ENCODE measurements around the gene TEDDM1. TPM values are rescaled to one million over a fixed set of nuclear protein-coding genes. Genes with fewer than 3 reads are reported as not detected.

Gene TEDDM1
- total and polyA plus RNA-seq, 2 donors, result 0.02 TPM; not detected in 1

DNA sequence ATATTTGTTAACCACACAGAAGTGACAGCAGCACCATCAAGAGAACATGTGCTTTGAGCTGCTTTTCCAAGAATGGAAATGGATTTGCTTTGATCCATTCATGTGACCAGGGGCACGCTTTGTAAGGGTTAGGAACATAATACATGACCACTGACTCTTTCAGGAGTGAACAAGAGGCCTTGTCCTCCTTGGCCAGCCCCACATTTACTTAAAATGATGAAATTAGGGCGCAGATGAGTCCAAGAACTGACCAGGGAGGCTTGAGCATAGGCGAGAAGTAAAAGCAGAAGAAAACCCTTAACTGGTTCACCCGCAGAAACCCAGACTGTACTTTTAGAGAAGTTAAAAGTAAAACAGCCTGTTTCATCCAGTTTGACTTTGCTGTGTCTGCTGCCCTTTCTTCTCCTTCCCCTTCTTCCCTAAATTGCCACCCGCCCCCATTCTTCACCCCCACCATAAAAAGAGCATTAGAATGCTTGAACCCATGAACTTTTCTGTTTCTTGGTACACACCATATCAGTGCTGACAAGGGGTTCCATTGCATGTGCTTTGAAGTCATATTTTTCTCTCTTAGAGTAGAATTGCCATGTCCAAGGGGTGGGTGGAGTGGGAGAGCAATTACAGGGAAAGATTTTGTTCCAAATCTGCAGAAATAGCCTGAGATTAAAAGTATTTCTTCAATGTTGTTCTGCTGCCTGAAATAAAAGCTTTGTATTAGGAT is 6.3 kb downstream of the TEDDM1 start:
- no peaks in the 10 kb centered on the region for H3K36me3 ChIP-seq (ENCODE audit: control insufficient read depth in 2 of 2, insufficient read depth in 2 of 2, low read length in 1 of 2)
- peaks cover 9 to 17% of the 10 kb centered on the region in 2 donors for H3K4me1 ChIP-seq (ENCODE audit: control insufficient read depth in 2 of 2, insufficient read depth in 2 of 2, low read length in 2 of 2)
- no peak overlapping the region for H3K4me3 ChIP-seq (ENCODE audit: low read length in 2 of 2)
- H3K27me3 ChIP-seq (ENCODE audit: control insufficient read depth in 2 of 2, insufficient read depth in 1 of 2, low read length in 1 of 2), result no peaks in the 10 kb centered on the region
- H3K9me3 ChIP-seq (ENCODE audit: control insufficient read depth in 2 of 2, insufficient read depth in 1 of 2, low read length in 1 of 2), result no peaks in the 10 kb centered on the region
- peak overlapping the region in 1 of 2 donors; percentile 19 for H3K27ac ChIP-seq (ENCODE audit: low read depth in 1 of 2, low read length in 1 of 2)
- no peak for DNase-seq (ENCODE audit: low read depth in 6 of 9, low spot score in 9 of 9)
- WGBS, result 51% methylated on average over 5 of the region's 5 CpGs

GRCh38 chr1:182392050-182393028 is 8.1 kb downstream of the TEDDM1 start:
- Histone ChIP-seq H3K27me3 (ENCODE audit: control insufficient read depth in 2 of 2, insufficient read depth in 1 of 2, low read length in 1 of 2) (no peaks in the 10 kb centered on the region), H3K4me1 (ENCODE audit: control insufficient read depth in 2 of 2, insufficient read depth in 2 of 2, low read length in 2 of 2) (peaks cover 14 to 29% of the 10 kb centered on the region in 2 donors), H3K36me3 (ENCODE audit: control insufficient read depth in 2 of 2, insufficient read depth in 2 of 2, low read length in 1 of 2) (peaks cover 13 to 15% of the 10 kb centered on the region in 2 donors), H3K9me3 (ENCODE audit: control insufficient read depth in 2 of 2, insufficient read depth in 1 of 2, low read length in 1 of 2) (no peaks in the 10 kb centered on the region), H3K27ac (ENCODE audit: low read depth in 1 of 2, low read length in 1 of 2) (peak overlapping the region; percentile 79 to 88), H3K4me3 (ENCODE audit: low read length in 2 of 2) (peak overlapping the region; percentile 83 to 93)
- WGBS, result 16% methylated on average over 47 of the region's 47 CpGs
- DNase-seq (ENCODE audit: low read depth in 6 of 9, low spot score in 9 of 9), result no peak

GRCh38 chr1:182391362-182392049 is 9.0 kb downstream of the TEDDM1 start, which contains the start of gene GLUL:
TSS of gene GLUL (minus strand) at chr1:182391790. CDS start at chr1:182388737, 3,053 bp downstream.
- no peaks in the 10 kb centered on the region for H3K27me3 ChIP-seq (ENCODE audit: control insufficient read depth in 2 of 2, insufficient read depth in 1 of 2, low read length in 1 of 2)
- peak within 1 kb of the TSS; percentile 85 to 89 for H3K27ac ChIP-seq (ENCODE audit: low read depth in 1 of 2, low read length in 1 of 2)
- peak within 1 kb of the TSS; percentile 83 to 93 for H3K4me3 ChIP-seq (ENCODE audit: low read length in 2 of 2)
- peak; percentile 64 to 95 (median 84) for DNase-seq (ENCODE audit: low read depth in 6 of 9, low spot score in 9 of 9)
- H3K36me3 ChIP-seq (ENCODE audit: control insufficient read depth in 2 of 2, insufficient read depth in 2 of 2, low read length in 1 of 2), result peaks cover 20 to 23% of the 10 kb centered on the region in 2 donors
- H3K9me3 ChIP-seq (ENCODE audit: control insufficient read depth in 2 of 2, insufficient read depth in 1 of 2, low read length in 1 of 2), result no peaks in the 10 kb centered on the region
- WGBS, result under 1% methylated on average over 70 of the region's 70 CpGs
- peaks cover 15 to 26% of the 10 kb centered on the region in 2 donors for H3K4me1 ChIP-seq (ENCODE audit: control insufficient read depth in 2 of 2, insufficient read depth in 2 of 2, low read length in 2 of 2)

GRCh38 chr1:182391028-182391361 is 9.5 kb downstream of the TEDDM1 start:
- no peak for DNase-seq (ENCODE audit: low read depth in 6 of 9, low spot score in 9 of 9)
- Histone ChIP-seq H3K36me3 (ENCODE audit: control insufficient read depth in 2 of 2, insufficient read depth in 2 of 2, low read length in 1 of 2) (peaks cover 25 to 28% of the 10 kb centered on the region in 2 donors), H3K4me1 (ENCODE audit: control insufficient read depth in 2 of 2, insufficient read depth in 2 of 2, low read length in 2 of 2) (peaks cover 14 to 26% of the 10 kb centered on the region in 2 donors), H3K27me3 (ENCODE audit: control insufficient read depth in 2 of 2, insufficient read depth in 1 of 2, low read length in 1 of 2) (no peaks in the 10 kb centered on the region), H3K9me3 (ENCODE audit: control insufficient read depth in 2 of 2, insufficient read depth in 1 of 2, low read length in 1 of 2) (no peaks in the 10 kb centered on the region), H3K4me3 (ENCODE audit: low read length in 2 of 2) (peak overlapping the region; percentile 83 to 93), H3K27ac (ENCODE audit: low read depth in 1 of 2, low read length in 1 of 2) (peak overlapping the region; percentile 85 to 89)
- WGBS, result under 1% methylated on average over 35 of the region's 35 CpGs

DNA sequence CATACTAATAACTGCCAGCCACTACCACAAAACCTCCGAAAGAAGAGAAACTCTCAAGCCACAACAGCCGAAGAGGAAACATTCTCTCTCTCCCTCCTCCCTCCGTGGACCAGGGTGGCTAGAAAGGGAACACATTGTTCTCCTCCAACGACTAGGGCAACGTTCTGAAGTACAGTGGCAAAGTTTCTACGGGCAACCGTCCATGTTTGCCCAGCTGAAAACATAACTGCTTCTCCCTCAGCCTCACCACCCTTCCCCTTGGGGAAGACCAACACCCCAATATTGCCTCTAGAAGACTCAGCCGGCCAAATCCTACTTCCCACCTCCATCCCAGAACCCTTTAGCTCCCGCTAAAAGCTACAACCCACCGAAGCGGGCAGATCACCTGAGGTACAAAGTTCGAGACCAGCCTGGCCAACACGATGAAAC is 10.8 kb downstream of the TEDDM1 start:
- Histone ChIP-seq H3K4me1 (ENCODE audit: control insufficient read depth in 2 of 2, insufficient read depth in 2 of 2, low read length in 2 of 2) (peaks cover 14 to 26% of the 10 kb centered on the region in 2 donors), H3K9me3 (ENCODE audit: control insufficient read depth in 2 of 2, insufficient read depth in 1 of 2, low read length in 1 of 2) (no peaks in the 10 kb centered on the region), H3K27me3 (ENCODE audit: control insufficient read depth in 2 of 2, insufficient read depth in 1 of 2, low read length in 1 of 2) (no peaks in the 10 kb centered on the region), H3K4me3 (ENCODE audit: low read length in 2 of 2) (peak overlapping the region; percentile 83 to 93), H3K27ac (ENCODE audit: low read depth in 1 of 2, low read length in 1 of 2) (peak overlapping the region; percentile 44 to 53), H3K36me3 (ENCODE audit: control insufficient read depth in 2 of 2, insufficient read depth in 2 of 2, low read length in 1 of 2) (peaks cover 37 to 41% of the 10 kb centered on the region in 2 donors)
- 3% methylated on average over 13 of the region's 13 CpGs for WGBS
- peak in 3 of 9 donors; percentile 9 to 52 (median 19) for DNase-seq (ENCODE audit: low read depth in 6 of 9, low spot score in 9 of 9)

GRCh38 chr1:182388392-182389134 is 11.9 kb downstream of the TEDDM1 start:
- Histone ChIP-seq H3K9me3 (ENCODE audit: control insufficient read depth in 2 of 2, insufficient read depth in 1 of 2, low read length in 1 of 2) (no peaks in the 10 kb centered on the region), H3K27ac (ENCODE audit: low read depth in 1 of 2, low read length in 1 of 2) (no peak overlapping the region), H3K4me1 (ENCODE audit: control insufficient read depth in 2 of 2, insufficient read depth in 2 of 2, low read length in 2 of 2) (peaks cover 14 to 23% of the 10 kb centered on the region in 2 donors), H3K36me3 (ENCODE audit: control insufficient read depth in 2 of 2, insufficient read depth in 2 of 2, low read length in 1 of 2) (peaks cover 48 to 52% of the 10 kb centered on the region in 2 donors), H3K27me3 (ENCODE audit: control insufficient read depth in 2 of 2, insufficient read depth in 1 of 2, low read length in 1 of 2) (no peaks in the 10 kb centered on the region), H3K4me3 (ENCODE audit: low read length in 2 of 2) (peak overlapping the region; percentile 83 to 93)
- WGBS, result 91% methylated on average over 5 of the region's 5 CpGs
- DNase-seq (ENCODE audit: low read depth in 6 of 9, low spot score in 9 of 9), result no peak

DNA sequence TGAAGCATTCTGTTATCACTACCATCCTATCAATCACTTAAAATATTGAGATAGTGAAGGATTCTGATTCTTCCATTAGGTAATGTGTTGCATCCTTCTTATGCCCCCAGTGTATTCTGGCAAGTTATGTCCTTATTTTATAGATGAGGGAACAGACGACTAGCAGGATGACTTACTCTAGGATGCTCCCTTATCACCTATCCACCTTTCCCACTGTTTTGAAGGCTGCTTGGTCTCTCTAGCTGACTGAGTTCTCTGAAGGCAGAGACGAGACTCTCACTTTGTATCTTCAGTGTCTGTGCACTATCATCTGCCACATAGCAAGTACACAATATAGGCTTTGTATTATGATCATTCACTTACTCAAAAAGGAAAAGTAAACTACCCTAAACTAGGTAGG is 12.9 kb downstream of the TEDDM1 start:
- no peaks in the 10 kb centered on the region for H3K27me3 ChIP-seq (ENCODE audit: control insufficient read depth in 2 of 2, insufficient read depth in 1 of 2, low read length in 1 of 2)
- H3K4me3 ChIP-seq (ENCODE audit: low read length in 2 of 2), result no peak overlapping the region
- 95% methylated on average over 2 of the region's 2 CpGs for WGBS
- no peak for DNase-seq (ENCODE audit: low read depth in 6 of 9, low spot score in 9 of 9)
- peaks cover 54 to 62% of the 10 kb centered on the region in 2 donors for H3K36me3 ChIP-seq (ENCODE audit: control insufficient read depth in 2 of 2, insufficient read depth in 2 of 2, low read length in 1 of 2)
- H3K27ac ChIP-seq (ENCODE audit: low read depth in 1 of 2, low read length in 1 of 2), result no peak overlapping the region
- H3K4me1 ChIP-seq (ENCODE audit: control insufficient read depth in 2 of 2, insufficient read depth in 2 of 2, low read length in 2 of 2), result peaks cover 12 to 22% of the 10 kb centered on the region in 2 donors
- H3K9me3 ChIP-seq (ENCODE audit: control insufficient read depth in 2 of 2, insufficient read depth in 1 of 2, low read length in 1 of 2), result no peaks in the 10 kb centered on the region

- peaks cover 8 to 16% of the 10 kb centered on the region in 2 donors for H3K4me1 ChIP-seq (ENCODE audit: control insufficient read depth in 2 of 2, insufficient read depth in 2 of 2, low read length in 2 of 2)
- no peak overlapping the region for H3K4me3 ChIP-seq (ENCODE audit: low read length in 2 of 2)
- peaks cover 54 to 68% of the 10 kb centered on the region in 2 donors for H3K36me3 ChIP-seq (ENCODE audit: control insufficient read depth in 2 of 2, insufficient read depth in 2 of 2, low read length in 1 of 2)
- WGBS, result over 99% methylated on average over 5 of the region's 5 CpGs
- DNase-seq (ENCODE audit: low read depth in 6 of 9, low spot score in 9 of 9), result no peak
- no peaks in the 10 kb centered on the region for H3K27me3 ChIP-seq (ENCODE audit: control insufficient read depth in 2 of 2, insufficient read depth in 1 of 2, low read length in 1 of 2)
- no peak overlapping the region for H3K27ac ChIP-seq (ENCODE audit: low read depth in 1 of 2, low read length in 1 of 2)
- H3K9me3 ChIP-seq (ENCODE audit: control insufficient read depth in 2 of 2, insufficient read depth in 1 of 2, low read length in 1 of 2), result no peaks in the 10 kb centered on the region
Measured at GRCh38 chr1:182386980-182387379, 13.5 kb downstream of the TEDDM1 start.
